ENCODE results near the gene NTN1. TPM values are rescaled to one million over a fixed set of nuclear protein-coding genes. Genes with fewer than 3 reads are reported as not detected.

The NTN1 gene
- total RNA-seq, 2 donors from 2014 or later = 3.6 to 4.0 TPM

DNA sequence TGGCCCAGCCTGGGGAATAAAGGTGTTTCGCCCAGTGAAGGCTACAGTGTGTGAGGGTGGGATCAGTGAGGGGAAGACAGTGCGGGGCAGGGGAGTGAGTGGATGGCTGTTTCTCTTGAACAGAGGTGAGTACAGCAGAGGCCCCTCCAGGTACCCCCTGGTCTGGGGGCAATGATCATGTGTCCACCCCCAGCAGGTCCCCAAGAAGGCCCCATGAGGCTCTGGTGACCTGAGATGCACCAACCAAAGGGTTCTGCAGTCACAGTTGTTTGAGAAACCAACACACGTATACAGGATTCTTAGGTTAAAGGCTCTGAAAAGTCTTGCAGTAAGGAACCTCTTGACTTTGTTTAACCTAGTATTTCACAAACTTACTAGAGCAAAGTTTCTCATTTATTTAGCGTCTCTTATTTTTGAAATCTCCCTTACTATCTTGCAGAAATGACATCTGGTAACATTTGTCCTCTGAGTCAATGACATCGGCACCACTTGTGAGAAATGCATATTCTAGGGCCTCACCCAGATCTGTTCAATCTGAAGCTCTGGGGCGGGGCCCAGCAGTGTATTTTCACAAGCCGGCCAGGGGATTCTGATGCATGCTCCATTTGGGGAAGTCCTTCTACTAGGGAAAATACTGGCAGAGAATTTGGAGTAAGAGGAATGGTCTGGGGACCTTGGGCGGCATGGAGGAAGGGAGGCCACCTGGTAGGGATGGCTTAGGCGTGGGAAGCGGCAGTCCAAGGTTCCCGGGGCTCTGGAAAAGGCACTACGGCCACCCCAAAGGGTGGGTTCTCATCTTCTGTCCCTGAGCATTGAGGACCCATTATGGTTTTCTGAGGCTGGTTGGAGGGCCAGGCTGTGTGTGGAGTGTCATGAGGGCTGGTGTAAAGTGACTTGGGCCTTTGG lies 217.3 kb downstream of the NTN1 start:
- intact Hi-C loops (cut with DNase I) = no loop called here
- Histone ChIP-seq H3K4me3 (no peak overlapping the region), H3K4me1 (peaks cover 27% of the 10 kb centered on the region), H3K9me3 (no peaks in the 10 kb centered on the region), H3K27me3 (no peaks in the 10 kb centered on the region), H3K36me3 (replicated peaks in 1 of 2; ENCODE audit: insufficient read depth in 1 of 2, low read depth in 2 of 2) (no peaks in the 10 kb centered on the region), H3K27ac (peak overlapping the region in 2 of 4 donors; percentile 72 to 75)
- TF ChIP-seq CTCF (IDR thresholded peaks at IDR 0.05) (no peak), POLR2A (IDR thresholded peaks at IDR 0.05) (no peak)
- WGBS, 2 donors = 85 to 86% methylated on average over 12 of the region's 12 CpGs
- ATAC-seq (no peak), DNase-seq (no peak)

GRCh38 chr17:9239246-9239792 lies 218.0 kb downstream of the NTN1 start:
- H3K4me3 ChIP-seq = no peak overlapping the region
- ATAC-seq (no peak), DNase-seq (peak in 3 of 4 donors; percentile 31 to 46 (median 43))
- WGBS, 2 donors = 41 to 48% methylated on average over 6 to 25 of the region's 27 CpGs
- H3K9me3 ChIP-seq = no peaks in the 10 kb centered on the region
- no peaks in the 10 kb centered on the region for H3K36me3 ChIP-seq (replicated peaks in 1 of 2; ENCODE audit: insufficient read depth in 1 of 2, low read depth in 2 of 2)
- H3K27ac ChIP-seq = peak overlapping the region; percentile 72 to 93 (median 78)
- no peaks in the 10 kb centered on the region for H3K27me3 ChIP-seq
- intact Hi-C loops (cut with DNase I) = no loop called here
- H3K4me1 ChIP-seq = peaks cover 27% of the 10 kb centered on the region
- TF ChIP-seq POLR2A (IDR thresholded peaks at IDR 0.05) (no peak), CTCF (IDR thresholded peaks at IDR 0.05) (no peak)

DNA sequence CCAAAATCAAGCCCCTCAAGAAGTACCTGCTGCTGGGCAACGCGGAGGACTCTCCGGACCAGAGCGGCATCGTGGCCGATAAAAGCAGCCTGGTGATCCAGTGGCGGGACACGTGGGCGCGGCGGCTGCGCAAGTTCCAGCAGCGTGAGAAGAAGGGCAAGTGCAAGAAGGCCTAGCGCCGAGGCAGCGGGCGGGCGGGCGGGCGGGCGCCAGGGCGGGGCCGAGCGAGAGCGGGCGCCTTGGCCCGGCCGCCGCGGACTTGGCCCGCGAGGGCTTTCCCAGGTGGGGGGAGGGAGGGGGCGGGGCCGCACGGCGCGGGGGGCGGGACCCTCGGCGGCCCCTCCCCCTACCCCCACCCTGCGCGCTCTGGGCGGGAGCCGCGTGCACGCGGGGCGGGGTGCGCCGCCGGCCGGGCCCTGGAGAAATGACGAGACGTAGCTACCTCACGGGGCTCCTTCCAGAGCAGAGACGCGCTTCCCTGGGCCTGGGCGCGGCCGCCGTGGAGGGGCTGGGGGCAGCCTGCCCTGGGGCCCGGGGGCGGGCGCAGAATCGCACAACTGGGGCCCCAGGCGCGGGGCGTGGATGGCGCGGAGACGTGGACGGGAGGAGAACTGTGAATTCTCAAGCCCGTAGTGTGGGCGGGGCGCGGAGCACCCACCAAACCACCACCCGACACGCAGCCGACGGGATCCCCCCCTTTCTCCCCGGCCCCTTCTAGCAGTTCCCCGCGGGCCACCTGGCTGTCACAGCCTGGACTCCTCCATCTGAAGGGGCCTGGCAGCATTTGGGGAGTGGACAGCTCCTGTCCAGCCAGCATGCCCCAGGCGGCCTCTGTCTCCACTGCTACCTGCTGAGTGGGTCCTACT lies 218.7 kb downstream of the NTN1 start:
- H3K4me1 ChIP-seq = peaks cover 27% of the 10 kb centered on the region
- peak; percentile 49 to 54 (median 52) for TF ChIP-seq POLR2A (IDR thresholded peaks at IDR 0.05)
- no peak for TF ChIP-seq CTCF (IDR thresholded peaks at IDR 0.05)
- no peaks in the 10 kb centered on the region for H3K36me3 ChIP-seq (replicated peaks in 1 of 2; ENCODE audit: insufficient read depth in 1 of 2, low read depth in 2 of 2)
- peak overlapping the region; percentile 72 to 93 (median 91) for H3K27ac ChIP-seq
- ATAC-seq = peak; percentile 80
- 1 to 47% methylated on average over 6 to 48 of the region's 84 CpGs for WGBS, 2 donors
- intact Hi-C loops (cut with DNase I) = no loop called here
- no peaks in the 10 kb centered on the region for H3K9me3 ChIP-seq
- H3K4me3 ChIP-seq = peak overlapping the region in 1 of 2 donors; percentile 23
- no peaks in the 10 kb centered on the region for H3K27me3 ChIP-seq
- peak; percentile 86 to 90 (median 88) for DNase-seq

DNA sequence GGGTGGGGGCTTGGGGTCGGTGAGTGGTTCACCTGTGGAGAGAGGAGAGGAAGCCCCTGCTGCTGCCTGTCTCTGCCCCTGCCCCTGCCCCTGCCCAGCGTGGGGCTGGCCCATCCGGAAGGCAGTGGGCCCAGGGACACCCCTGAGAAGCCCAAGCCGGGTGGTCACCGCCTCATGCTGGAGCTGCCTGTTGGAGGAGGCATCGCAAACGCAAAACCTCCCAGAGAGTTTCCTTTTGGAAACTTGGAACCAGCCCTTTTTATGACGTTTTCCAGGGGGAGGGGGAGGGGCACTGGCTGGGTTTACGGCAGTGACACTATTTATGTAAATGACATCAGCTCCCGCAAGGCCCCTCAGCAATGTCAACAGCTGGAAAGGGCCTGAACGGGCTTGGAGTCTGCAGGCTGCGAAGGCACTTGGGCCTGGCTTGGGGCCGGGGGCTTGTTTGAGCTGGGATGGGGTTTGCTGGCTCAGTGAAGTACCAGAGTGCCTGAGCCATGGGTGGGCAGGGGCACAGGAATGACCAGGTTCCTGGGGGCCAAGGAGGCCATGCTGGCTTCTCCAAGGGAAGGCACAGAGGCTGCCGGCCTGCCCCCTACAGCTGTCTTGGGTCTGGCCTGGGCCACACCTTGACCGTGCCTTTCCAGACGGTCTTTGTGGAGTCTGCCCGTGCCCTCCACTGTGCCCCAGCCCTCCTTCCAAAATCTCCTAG lies 219.5 kb downstream of the NTN1 start:
- peak; percentile 47 for ATAC-seq
- no peak overlapping the region for H3K4me3 ChIP-seq
- no peaks in the 10 kb centered on the region for H3K9me3 ChIP-seq
- peaks cover 27% of the 10 kb centered on the region for H3K4me1 ChIP-seq
- no peaks in the 10 kb centered on the region for H3K36me3 ChIP-seq (replicated peaks in 1 of 2; ENCODE audit: insufficient read depth in 1 of 2, low read depth in 2 of 2)
- peak; percentile 77 to 78 (median 77) for DNase-seq
- no peaks in the 10 kb centered on the region for H3K27me3 ChIP-seq
- intact Hi-C loops (cut with DNase I) = no loop called here
- peak in 2 of 3 donors; percentile 46 to 53 for TF ChIP-seq POLR2A (IDR thresholded peaks at IDR 0.05)
- no peak for TF ChIP-seq CTCF (IDR thresholded peaks at IDR 0.05)
- WGBS, 2 donors = 57% methylated on average over 13 of the region's 17 CpGs; no CpG with 5 or more reads in 1 of the 2 donors
- H3K27ac ChIP-seq = peak overlapping the region; percentile 72 to 93 (median 91)
